Posterior vena cava (tissue), 2 donors: Measurements from ENCODE around the gene ARL14. TPM values are rescaled to one million over a fixed set of nuclear protein-coding genes. Genes with fewer than 3 reads are reported as not detected.

ENCODE experiments used
- DNase-seq: peaks from one replicate; pipeline ENCODE4 v3.0.0-alpha.2; 2020; ENCODE audit warnings: low spot score
- intact Hi-C, 2 donors: fragments of 100-400 bp; cut with DNase I; formaldehyde crosslinking; loops; one replicate each; pipeline versions ENCODE4 v1.14.1 to v1.14.2; 2022 to 2023
- total RNA-seq, 2 donors: library from RNA; stranded (reverse); fragmentation: NEBNext Ultra II Directional; extraction: Animal tissue kit (Norgen Biotek cat#: 25700); gene quantifications; one replicate each; pipeline ENCODE4 v1.2.1, GENCODE V29; 2021
- donor health status: DM: yes; HTN: yes; CAD: no.
- donor health status: DM: yes; HTN: yes; CAD: no.

ARL14 gene
- total RNA-seq, 2 donors from 2014 or later = not detected

- intact Hi-C loops = no loop called here
- no peak for DNase-seq
These were observed 3.8 kb upstream of the ARL14 start for GRCh38 chr3:160673188-160673587.

GRCh38 chr3:160675566-160676124 lies 1.3 kb upstream of the ARL14 start:
- intact Hi-C loops = no loop called here
- no peak for DNase-seq

GRCh38 chr3:160677459-160677881 lies 510 bp downstream of the ARL14 start:
- intact Hi-C loops = no loop called here
- DNase-seq = no peak

- intact Hi-C loops = no loop called here
- no peak for DNase-seq
These were observed 1.4 kb downstream of the ARL14 start for GRCh38 chr3:160678292-160678842.

GRCh38 chr3:160684368-160684740 lies 7.4 kb downstream of the ARL14 start:
- intact Hi-C loops = no loop called here

GRCh38 chr3:160685144-160685766 lies 8.3 kb downstream of the ARL14 start:
- intact Hi-C loops = no loop called here
- no peak for DNase-seq

More at GRCh38 chr3:160684368-160684740, 7.4 kb downstream of the ARL14 start:
- DNase-seq = no peak

- intact Hi-C loops = no loop called here
- no peak for DNase-seq
These were observed 10.1 kb downstream of the ARL14 start for GRCh38 chr3:160686955-160687535.

GRCh38 chr3:160691151-160691550 lies 14.2 kb downstream of the ARL14 start:
- no peak for DNase-seq
- intact Hi-C loops = no loop called here

GRCh38 chr3:160691962-160692361 lies 15.0 kb downstream of the ARL14 start:
- intact Hi-C loops = no loop called here

GRCh38 chr3:160693191-160693590 lies 16.2 kb downstream of the ARL14 start:
- no peak for DNase-seq
- intact Hi-C loops = no loop called here

More at GRCh38 chr3:160691962-160692361, 15.0 kb downstream of the ARL14 start:
- DNase-seq = no peak

- intact Hi-C loops = no loop called here
- DNase-seq = no peak
These were observed 17.4 kb downstream of the ARL14 start for GRCh38 chr3:160694345-160694744.

- intact Hi-C loops = no loop called here
- DNase-seq = no peak
These were observed 18.0 kb downstream of the ARL14 start for GRCh38 chr3:160695003-160695402.

- intact Hi-C loops = no loop called here
- DNase-seq = no peak
These were observed 19.0 kb downstream of the ARL14 start for GRCh38 chr3:160695915-160696327.

- intact Hi-C loops = no loop called here
- DNase-seq = no peak
These were observed 20.8 kb downstream of the ARL14 start for GRCh38 chr3:160697637-160698380.

GRCh38 chr3:160698599-160699195 lies 21.7 kb downstream of the ARL14 start:
- intact Hi-C loops = no loop called here
- DNase-seq = no peak

GRCh38 chr3:160701490-160701889 lies 24.5 kb downstream of the ARL14 start:
- intact Hi-C loops = loop anchor here (5.0 to 10.0 kb wide), 2 partner anchors 233 to 241 kb away; no protein-coding TSS in a partner anchor
- no peak for DNase-seq

GRCh38 chr3:160702290-160702689 lies 25.3 kb downstream of the ARL14 start:
- intact Hi-C loops = loop anchor here (5.0 to 10.0 kb wide), 2 partner anchors 233 to 240 kb away; no protein-coding TSS in a partner anchor
- DNase-seq = no peak

- no peak for DNase-seq
- intact Hi-C loops = loop anchor here (5.0 to 10.0 kb wide), 2 partner anchors 231 to 238 kb away; no protein-coding TSS in a partner anchor
These were observed 27.0 kb downstream of the ARL14 start for GRCh38 chr3:160703974-160704373.

GRCh38 chr3:160707187-160707794 lies 30.3 kb downstream of the ARL14 start:
- no peak for DNase-seq
- intact Hi-C loops = loop anchor here in 1 of 2 donors (10.0 kb wide), 1 partner anchor 228 kb away; no protein-coding TSS in a partner anchor
